ENCODE results near the gene TSEN54.

TSEN54 gene

DNA sequence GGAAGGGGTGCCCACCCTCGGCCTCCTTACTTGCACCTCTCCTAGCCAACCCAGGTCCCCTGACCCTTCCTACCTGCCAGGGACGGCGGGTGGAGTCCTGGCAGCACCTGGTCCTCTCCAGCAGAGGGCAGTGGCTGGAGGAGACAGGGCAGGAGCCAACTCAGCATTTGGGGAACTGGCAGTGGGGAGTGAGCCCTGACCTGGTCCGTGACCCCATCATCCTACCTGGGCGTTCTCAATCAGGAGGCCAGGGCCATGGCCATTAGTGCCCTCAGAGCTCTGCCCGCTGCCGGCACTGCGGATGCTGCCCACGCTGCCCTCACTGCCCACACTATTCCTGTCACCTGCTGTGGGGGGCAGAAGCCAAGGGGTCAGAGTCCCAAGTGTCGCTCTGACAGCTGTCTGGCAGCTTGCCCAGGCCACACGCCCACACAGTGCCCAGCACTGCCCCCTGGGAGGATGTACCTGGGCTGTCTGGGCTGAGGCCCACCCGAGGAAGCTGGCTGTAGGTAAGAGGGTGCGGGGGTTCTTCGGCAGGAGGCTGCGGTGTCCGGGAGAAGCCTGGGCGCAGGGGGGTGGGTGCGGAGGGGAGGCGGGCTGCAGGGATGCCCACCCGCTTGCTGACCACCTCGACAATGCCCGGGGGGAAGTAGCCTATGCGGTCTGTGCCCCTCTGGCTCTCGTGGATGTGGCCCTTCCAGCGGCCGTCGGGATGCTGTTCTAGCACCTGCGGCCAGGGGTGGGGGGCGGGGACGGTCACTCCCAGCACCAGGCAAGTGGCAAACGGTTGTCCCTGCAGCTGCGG lies 11.8 kb upstream of the TSEN54 start:
- no peak overlapping the region for H3K4me3 ChIP-seq (ENCODE audit: low read length)
- DNase-seq (ENCODE audit: low read depth): no peak
- TF ChIP-seq, protein P1, sequence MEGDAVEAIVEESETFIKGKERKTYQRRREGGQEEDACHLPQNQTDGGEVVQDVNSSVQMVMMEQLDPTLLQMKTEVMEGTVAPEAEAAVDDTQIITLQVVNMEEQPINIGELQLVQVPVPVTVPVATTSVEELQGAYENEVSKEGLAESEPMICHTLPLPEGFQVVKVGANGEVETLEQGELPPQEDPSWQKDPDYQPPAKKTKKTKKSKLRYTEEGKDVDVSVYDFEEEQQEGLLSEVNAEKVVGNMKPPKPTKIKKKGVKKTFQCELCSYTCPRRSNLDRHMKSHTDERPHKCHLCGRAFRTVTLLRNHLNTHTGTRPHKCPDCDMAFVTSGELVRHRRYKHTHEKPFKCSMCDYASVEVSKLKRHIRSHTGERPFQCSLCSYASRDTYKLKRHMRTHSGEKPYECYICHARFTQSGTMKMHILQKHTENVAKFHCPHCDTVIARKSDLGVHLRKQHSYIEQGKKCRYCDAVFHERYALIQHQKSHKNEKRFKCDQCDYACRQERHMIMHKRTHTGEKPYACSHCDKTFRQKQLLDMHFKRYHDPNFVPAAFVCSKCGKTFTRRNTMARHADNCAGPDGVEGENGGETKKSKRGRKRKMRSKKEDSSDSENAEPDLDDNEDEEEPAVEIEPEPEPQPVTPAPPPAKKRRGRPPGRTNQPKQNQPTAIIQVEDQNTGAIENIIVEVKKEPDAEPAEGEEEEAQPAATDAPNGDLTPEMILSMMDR (conservative IDR thresholded peaks at IDR 0.05; ENCODE audit: low read depth, low read length): peak; percentile 77

DNA sequence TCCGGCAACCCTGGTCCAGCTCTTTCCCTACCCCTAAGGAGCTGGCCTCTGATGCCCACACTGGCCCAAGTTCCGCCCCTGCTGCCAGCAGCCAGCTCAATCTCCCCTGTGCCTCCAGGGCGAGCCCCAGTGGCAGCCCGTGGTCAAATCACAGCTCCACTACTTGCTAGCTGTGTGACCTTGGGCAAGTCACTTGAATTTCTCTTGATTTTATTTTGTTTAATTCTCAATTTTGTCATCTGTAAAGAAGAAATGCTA lies 11.2 kb upstream of the TSEN54 start:
- no peak overlapping the region for H3K4me3 ChIP-seq (ENCODE audit: low read length)
- TF ChIP-seq, protein P1 (conservative IDR thresholded peaks at IDR 0.05; ENCODE audit: low read depth, low read length): no peak
- no peak for DNase-seq (ENCODE audit: low read depth)

DNA sequence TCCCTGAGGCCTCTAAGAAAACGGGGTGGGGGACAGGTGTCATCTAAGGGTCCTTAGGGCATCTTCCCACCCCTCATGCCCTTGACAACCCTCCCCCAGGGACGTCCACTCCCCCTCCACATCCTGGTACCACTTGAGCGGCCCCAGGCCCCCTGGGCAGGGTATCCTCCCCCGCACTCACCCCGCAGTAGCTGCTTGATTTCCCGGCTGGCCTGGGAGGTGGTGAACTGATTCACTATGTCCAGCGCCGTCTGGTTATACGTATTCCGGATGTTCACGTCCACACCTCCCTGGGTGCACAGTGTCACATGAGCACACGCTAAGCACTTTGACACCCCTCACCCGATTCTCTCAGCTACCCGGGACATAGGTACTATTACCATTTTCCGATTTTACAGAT lies 10.7 kb upstream of the TSEN54 start:
- no peak overlapping the region for H3K4me3 ChIP-seq (ENCODE audit: low read length)
- TF ChIP-seq, protein P1 (conservative IDR thresholded peaks at IDR 0.05; ENCODE audit: low read depth, low read length): no peak

DNA sequence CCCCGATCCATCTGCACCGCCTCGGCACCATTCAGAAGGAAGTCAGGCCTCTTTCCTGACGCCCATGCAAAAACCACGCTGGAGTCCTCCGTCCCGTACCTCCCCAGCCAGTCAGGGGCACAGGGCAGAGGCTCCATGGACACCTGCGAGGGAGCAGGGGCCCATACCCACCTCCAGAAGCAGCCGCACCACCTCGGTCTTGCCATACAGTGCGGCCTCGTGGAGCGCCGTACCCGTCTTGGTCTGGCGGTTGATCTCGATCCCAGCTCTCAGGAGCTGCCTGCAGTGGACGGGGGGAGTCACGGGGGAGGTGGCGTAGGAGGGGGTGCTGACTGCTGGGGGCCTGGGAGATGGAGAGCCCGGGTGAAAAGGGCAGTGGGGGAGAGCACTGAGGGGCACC lies 10.2 kb upstream of the TSEN54 start:
- H3K4me3 ChIP-seq (ENCODE audit: low read length): no peak overlapping the region
- TF ChIP-seq, protein P1 (conservative IDR thresholded peaks at IDR 0.05; ENCODE audit: low read depth, low read length): no peak
- no peak for DNase-seq (ENCODE audit: low read depth)

More for the DNA sequence above, 10.7 kb upstream of the TSEN54 start:
- DNase-seq (ENCODE audit: low read depth): no peak

DNA sequence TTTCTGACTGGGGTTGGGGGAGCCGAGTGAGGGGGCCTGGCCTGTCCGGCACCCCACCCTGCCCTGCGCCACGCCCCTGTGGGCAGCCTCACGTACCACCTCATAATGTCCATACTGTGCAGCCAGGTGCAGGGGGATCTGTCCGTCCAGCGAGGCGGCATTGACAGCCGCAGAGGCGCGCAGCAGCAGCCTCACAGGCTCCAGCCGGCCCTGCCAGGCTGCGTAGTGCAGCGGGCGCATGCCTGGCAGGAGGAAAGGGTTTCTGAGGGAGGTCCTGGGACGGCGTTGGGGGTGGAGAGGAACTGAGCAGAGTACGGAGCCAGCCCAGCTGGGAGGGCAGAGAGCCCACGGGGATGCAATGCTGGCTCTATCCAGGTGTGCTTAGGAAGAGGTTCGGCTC lies 9.4 kb upstream of the TSEN54 start:
- TF ChIP-seq, protein P1 (conservative IDR thresholded peaks at IDR 0.05; ENCODE audit: low read depth, low read length): no peak
- no peak overlapping the region for H3K4me3 ChIP-seq (ENCODE audit: low read length)
- no peak for DNase-seq (ENCODE audit: low read depth)

DNA sequence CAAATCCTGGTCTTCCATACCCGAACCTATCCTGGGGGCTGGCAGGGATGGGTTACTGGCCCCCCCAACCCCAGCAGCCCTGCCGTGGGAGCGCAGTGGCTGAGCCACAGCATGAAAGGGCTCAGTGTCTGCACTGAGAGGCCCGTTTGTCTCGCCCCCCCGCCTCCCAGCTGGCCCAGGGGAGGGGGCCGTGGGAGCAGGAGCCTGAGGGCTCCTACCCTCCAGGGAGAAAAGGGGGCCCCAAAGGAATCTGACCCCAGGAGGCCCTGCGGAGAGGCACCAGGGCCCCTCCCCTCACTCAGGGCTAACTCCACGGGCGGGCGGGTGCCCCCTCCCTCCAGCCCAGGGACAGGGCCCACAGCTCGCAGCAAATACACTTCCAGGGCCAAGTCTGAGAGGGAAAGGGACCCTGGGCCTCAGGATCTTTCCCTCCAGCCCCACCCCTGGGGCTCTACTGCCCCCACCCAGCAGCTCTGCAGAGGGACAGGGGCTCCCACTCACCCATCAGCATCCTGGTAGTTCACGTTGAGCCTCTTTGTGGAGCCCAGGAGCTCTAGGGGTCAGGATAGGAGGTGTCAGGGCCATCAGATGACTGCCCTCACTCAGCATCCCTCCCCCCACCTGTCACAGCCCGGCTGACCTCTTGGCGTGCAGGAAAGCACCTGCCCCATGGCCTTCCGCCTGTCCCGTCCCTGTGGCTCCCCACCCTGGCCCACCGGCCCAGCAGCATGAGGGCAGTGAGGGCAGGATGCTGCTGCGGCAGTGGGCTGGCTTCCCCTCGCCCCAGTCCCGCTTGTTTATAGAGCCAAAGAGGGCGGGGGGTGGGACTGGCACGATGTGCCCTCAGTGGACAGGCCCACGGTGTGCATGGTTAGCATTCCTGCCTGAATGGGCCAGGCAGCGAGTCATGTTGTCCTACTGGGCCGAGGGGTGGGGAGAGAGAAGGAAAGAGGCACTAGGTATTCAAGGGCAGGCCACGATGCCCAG lies 8.3 kb upstream of the TSEN54 start:
- DNase-seq (ENCODE audit: low read depth): no peak
- H3K4me3 ChIP-seq (ENCODE audit: low read length): no peak overlapping the region
- TF ChIP-seq, protein P1 (conservative IDR thresholded peaks at IDR 0.05; ENCODE audit: low read depth, low read length): no peak

All from retinal pigment epithelial cell (primary cell).